ENCODE data around the gene RBP3. TPM values are rescaled to one million over a fixed set of nuclear protein-coding genes. Genes with fewer than 3 reads are reported as not detected.

The RBP3 gene
- polyA plus RNA-seq, 3 donors, result not detected

- H3K27me3 Mint-ChIP-seq (ENCODE audit: low read depth in 3 of 3), result peaks cover 0 to 3% (median 0%) of the 10 kb centered on the region in 3 donors
- no peaks in the 10 kb centered on the region for H3K9me3 ChIP-seq (replicated peaks in 1 of 2; ENCODE audit: control insufficient read depth in 1 of 2, insufficient read depth in 1 of 2, low read length in 2 of 2)
- no peaks in the 10 kb centered on the region for H3K4me1 ChIP-seq (ENCODE audit: control insufficient read depth in 1 of 2, insufficient read depth in 2 of 2, low read length in 2 of 2)
- no peak overlapping the region for H3K4me3 ChIP-seq (replicated peaks in 1 of 3; ENCODE audit: low read depth in 2 of 3, low read length in 3 of 3)
- no peaks in the 10 kb centered on the region for H3K4me1 Mint-ChIP-seq
- no peak overlapping the region for H2AFZ ChIP-seq (ENCODE audit: insufficient read depth, low read depth, low read length, poor library complexity, severe bottlenecking)
- TF ChIP-seq, protein P1, sequence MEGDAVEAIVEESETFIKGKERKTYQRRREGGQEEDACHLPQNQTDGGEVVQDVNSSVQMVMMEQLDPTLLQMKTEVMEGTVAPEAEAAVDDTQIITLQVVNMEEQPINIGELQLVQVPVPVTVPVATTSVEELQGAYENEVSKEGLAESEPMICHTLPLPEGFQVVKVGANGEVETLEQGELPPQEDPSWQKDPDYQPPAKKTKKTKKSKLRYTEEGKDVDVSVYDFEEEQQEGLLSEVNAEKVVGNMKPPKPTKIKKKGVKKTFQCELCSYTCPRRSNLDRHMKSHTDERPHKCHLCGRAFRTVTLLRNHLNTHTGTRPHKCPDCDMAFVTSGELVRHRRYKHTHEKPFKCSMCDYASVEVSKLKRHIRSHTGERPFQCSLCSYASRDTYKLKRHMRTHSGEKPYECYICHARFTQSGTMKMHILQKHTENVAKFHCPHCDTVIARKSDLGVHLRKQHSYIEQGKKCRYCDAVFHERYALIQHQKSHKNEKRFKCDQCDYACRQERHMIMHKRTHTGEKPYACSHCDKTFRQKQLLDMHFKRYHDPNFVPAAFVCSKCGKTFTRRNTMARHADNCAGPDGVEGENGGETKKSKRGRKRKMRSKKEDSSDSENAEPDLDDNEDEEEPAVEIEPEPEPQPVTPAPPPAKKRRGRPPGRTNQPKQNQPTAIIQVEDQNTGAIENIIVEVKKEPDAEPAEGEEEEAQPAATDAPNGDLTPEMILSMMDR (IDR thresholded peaks at IDR 0.05), result no peak
- no peak overlapping the region for H3K27ac Mint-ChIP-seq
- no peaks in the 10 kb centered on the region for H3K36me3 ChIP-seq (replicated peaks in 1 of 2; ENCODE audit: control insufficient read depth in 1 of 2, insufficient read depth in 2 of 2, low read length in 2 of 2)
- no peak overlapping the region for H3K27ac ChIP-seq (ENCODE audit: low read depth in 1 of 2, low read length in 2 of 2)
- intact Hi-C loops (cut with micrococcal nuclease), result no loop called here
- no peaks in the 10 kb centered on the region for H3K9me3 Mint-ChIP-seq
- no peak overlapping the region for H3K9ac ChIP-seq (ENCODE audit: insufficient read depth, low read length, poor library complexity, severe bottlenecking)
- H3K36me3 Mint-ChIP-seq, result no peaks in the 10 kb centered on the region
- no peaks in the 10 kb centered on the region for H4K20me1 ChIP-seq (ENCODE audit: insufficient read depth, low read length)
- 96% methylated on average over 2 of the region's 2 CpGs for WGBS (ENCODE audit: insufficient coverage)
- no peak for DNase-seq
- no peaks in the 10 kb centered on the region for H3K27me3 ChIP-seq (ENCODE audit: control insufficient read depth in 2 of 2, insufficient read depth in 2 of 2, low read length in 2 of 2)
- H3K4me3 Mint-ChIP-seq, result no peak overlapping the region
- no peak overlapping the region for H3K4me2 ChIP-seq (replicated peaks; ENCODE audit: extremely low read depth, low read length, poor library complexity, severe bottlenecking)
- no peaks in the 10 kb centered on the region for H3K79me2 ChIP-seq (ENCODE audit: insufficient read depth, low read length)
These were observed 10.9 kb downstream of the RBP3 start for GRCh38 chr10:47359101-47359500.

DNA sequence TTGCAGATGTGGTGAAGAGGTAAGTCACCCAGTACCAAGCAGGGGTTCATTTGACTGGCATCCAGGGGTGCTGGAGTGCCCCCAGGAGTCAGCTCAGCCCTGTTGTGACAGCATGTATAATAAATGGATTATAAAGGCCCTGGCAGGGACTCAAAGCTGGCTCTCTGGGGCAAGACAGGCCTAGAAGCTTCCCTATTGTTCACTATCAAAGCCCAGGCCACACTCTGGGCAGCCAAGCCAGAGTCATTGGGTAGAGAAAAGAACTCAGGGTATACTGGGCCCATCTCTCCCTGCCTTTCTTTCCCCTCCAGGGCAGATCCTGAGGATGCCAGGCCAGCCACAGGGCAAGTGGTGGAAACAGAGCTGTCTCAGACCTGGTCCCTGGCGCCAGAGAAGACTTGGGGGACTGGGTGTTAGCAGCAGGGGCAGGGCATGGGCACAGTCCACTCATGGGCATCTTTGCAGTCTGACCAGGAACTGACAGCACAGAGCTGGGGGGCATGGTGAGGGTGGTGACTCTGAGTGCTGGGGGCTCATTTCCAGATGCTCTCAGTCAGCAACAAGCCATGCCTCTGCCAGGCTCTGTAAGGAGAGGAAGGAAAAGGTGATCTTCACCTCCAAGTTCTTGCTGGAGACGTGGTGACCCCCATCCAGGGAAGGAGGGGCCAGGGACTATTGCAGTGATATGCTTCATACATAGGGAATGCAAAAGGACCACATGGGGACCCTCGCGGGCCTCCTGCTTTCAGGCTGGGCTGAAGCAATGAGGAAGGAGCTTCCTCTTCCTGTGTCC lies 11.7 kb downstream of the RBP3 start:
- Histone ChIP-seq H4K20me1 (ENCODE audit: insufficient read depth, low read length) (no peaks in the 10 kb centered on the region), H2AFZ (ENCODE audit: insufficient read depth, low read depth, low read length, poor library complexity, severe bottlenecking) (no peak overlapping the region), H3K27me3 (ENCODE audit: control insufficient read depth in 2 of 2, insufficient read depth in 2 of 2, low read length in 2 of 2) (no peaks in the 10 kb centered on the region), H3K79me2 (ENCODE audit: insufficient read depth, low read length) (no peaks in the 10 kb centered on the region), H3K4me1 (ENCODE audit: control insufficient read depth in 1 of 2, insufficient read depth in 2 of 2, low read length in 2 of 2) (no peaks in the 10 kb centered on the region), H3K9me3 (replicated peaks in 1 of 2; ENCODE audit: control insufficient read depth in 1 of 2, insufficient read depth in 1 of 2, low read length in 2 of 2) (no peaks in the 10 kb centered on the region), H3K4me2 (replicated peaks; ENCODE audit: extremely low read depth, low read length, poor library complexity, severe bottlenecking) (no peak overlapping the region), H3K4me3 (replicated peaks in 1 of 3; ENCODE audit: low read depth in 2 of 3, low read length in 3 of 3) (no peak overlapping the region), H3K9ac (ENCODE audit: insufficient read depth, low read length, poor library complexity, severe bottlenecking) (no peak overlapping the region), H3K27ac (ENCODE audit: low read depth in 1 of 2, low read length in 2 of 2) (no peak overlapping the region), H3K36me3 (replicated peaks in 1 of 2; ENCODE audit: control insufficient read depth in 1 of 2, insufficient read depth in 2 of 2, low read length in 2 of 2) (no peaks in the 10 kb centered on the region)
- Mint-ChIP-seq H3K27me3 (ENCODE audit: low read depth in 3 of 3) (peaks cover 0 to 3% (median 2%) of the 10 kb centered on the region in 3 donors), H3K9me3 (no peaks in the 10 kb centered on the region), H3K36me3 (no peaks in the 10 kb centered on the region), H3K4me3 (no peak overlapping the region), H3K4me1 (no peaks in the 10 kb centered on the region), H3K27ac (no peak overlapping the region)
- DNase-seq, result no peak
- 75% methylated on average over 2 of the region's 4 CpGs for WGBS (ENCODE audit: insufficient coverage)
- intact Hi-C loops (cut with micrococcal nuclease), result no loop called here
- TF ChIP-seq, protein P1 (IDR thresholded peaks at IDR 0.05), result no peak
